Upper lobe of left lung (tissue), 6 donors: Measurements from ENCODE around the gene FRYL. TPM values are rescaled to one million over a fixed set of nuclear protein-coding genes. Genes with fewer than 3 reads are reported as not detected.

ENCODE experiments used
- ATAC-seq, 2 donors: fragments of 200-7000 bp; cut with Tn5 transposase; one replicate each; pipeline ENCODE4 v1.9.1; 2022; ENCODE audit warnings: mild to moderate bottlenecking in 2 of 2, moderate library complexity in 2 of 2; ENCODE audit not compliant: low FRiP score in 2 of 2
- DNase-seq, 2 donors: peaks; one replicate each; pipeline ENCODE4 v3.0.0-alpha.2; 2019 to 2020
- H3K27ac ChIP-seq, 4 donors: fragments of 200-600 bp; sonication (generic); one replicate each; pipeline ENCODE4 v1.5.1; 2016 to 2019
- H3K27me3 ChIP-seq, 4 donors: fragments of 200-600 bp; sonication (generic); one replicate each; pipeline ENCODE4 v1.5.1; 2017 to 2019
- H3K36me3 ChIP-seq, 4 donors: fragments of 200-600 bp; sonication (generic); one replicate each; pipeline ENCODE4 v1.5.1; 2016 to 2019
- H3K4me1 ChIP-seq, 4 donors: fragments of 200-600 bp; sonication (generic); one replicate each; pipeline ENCODE4 v1.5.1; 2018 to 2019
- H3K4me3 ChIP-seq, 4 donors: fragments of 200-600 bp; sonication (generic); one replicate each; pipeline ENCODE4 v1.5.1; 2017 to 2019; ENCODE audit warnings: mild to moderate bottlenecking in 2 of 4, moderate library complexity in 1 of 4
- H3K9me3 ChIP-seq, 4 donors: fragments of 200-600 bp; sonication (generic); one replicate each; pipeline ENCODE4 v1.5.1; 2018 to 2019
- CTCF ChIP-seq, 6 experiments: fragments of 450-650 bp in 4 of 6; fragments of 200-600 bp in 2 of 6; sonication (generic) in 2 of 6; IDR thresholded peaks; one replicate each; pipeline ENCODE4 v1.5.1; 2016 to 2019; ENCODE audit warnings: antibody characterized with exemption in 6 of 6
- EP300 ChIP-seq, 4 donors: sonication (generic); formaldehyde crosslinking; IDR thresholded peaks; one replicate each; pipeline ENCODE4 v1.5.1; 2017; ENCODE audit warnings: antibody characterized with exemption in 4 of 4, control low read depth in 2 of 4
- POLR2A ChIP-seq, 4 donors: fragments of 450-650 bp; IDR thresholded peaks; one replicate each; pipeline ENCODE4 v1.5.1; 2016 to 2017; ENCODE audit warnings: antibody characterized with exemption in 4 of 4, mild to moderate bottlenecking in 2 of 4
- POLR2AphosphoS5 ChIP-seq, 2 donors: sonication (generic); formaldehyde crosslinking; IDR thresholded peaks; one replicate each; pipeline ENCODE4 v1.5.1; 2017; ENCODE audit warnings: antibody characterized with exemption in 2 of 2
- WGBS, 2 donors: methylation state at CpG; one replicate each; pipeline ENCODE4 v1.1.5; 2017 to 2018; 5-methylcytosine and 5-hydroxymethylcytosine counted together
- total RNA-seq, 6 donors: library from RNA; depleted of rRNA in 4 of 6; stranded (reverse); fragments of >200 nt in 4 of 6; gene quantifications; one replicate each; pipeline versions ENCODE4 v1.1.0 to v1.2.1, GENCODE V29; 2016 to 2021
- donor health status: DM: no; HTN: no; CAD: no; lungs with moderate emphysema.
- donor health status: DM: no; HTN: yes; CAD: no; lungs with severe emphysema.

The FRYL gene
- total RNA-seq, 6 donors from 2014 or later = 48.6 to 96.9 (median 69.2) TPM

DNA sequence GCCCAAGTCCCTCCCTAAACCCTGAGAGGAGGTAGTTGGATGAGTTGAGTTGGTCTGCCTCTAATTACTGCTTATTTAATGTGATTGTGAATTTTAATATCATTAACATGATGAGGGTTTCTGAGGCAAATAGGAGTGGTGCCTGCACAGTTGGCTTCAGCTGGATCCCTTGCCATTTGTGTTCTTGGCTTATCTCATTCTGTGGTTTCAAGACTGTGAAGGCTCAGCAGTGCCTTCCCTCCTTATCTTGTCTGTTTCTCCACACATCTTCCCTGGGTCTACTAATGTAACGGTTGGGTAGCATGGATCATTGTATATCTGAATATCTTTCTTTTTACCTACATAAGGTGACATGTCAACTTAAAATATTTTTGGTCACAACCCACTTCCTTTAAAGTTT, 298.5 kb downstream of the FRYL start:
- Histone ChIP-seq H3K27me3 (peaks cover 3 to 22% (median 16%) of the 10 kb centered on the region in 4 donors), H3K4me1 (peaks cover 10 to 16% (median 11%) of the 10 kb centered on the region in 4 donors), H3K27ac (no peak overlapping the region), H3K9me3 (no peaks in the 10 kb centered on the region), H3K36me3 (no peaks in the 10 kb centered on the region), H3K4me3 (no peak overlapping the region)
- TF ChIP-seq CTCF (IDR thresholded peaks at IDR 0.05) (no peak), POLR2AphosphoS5 (IDR thresholded peaks at IDR 0.05) (no peak), EP300 (IDR thresholded peaks at IDR 0.05) (no peak), POLR2A (IDR thresholded peaks at IDR 0.05) (no peak)
- DNase-seq (no peak), ATAC-seq (no peak)
- WGBS, 2 donors = 84 to 94% methylated on average over 1 of the region's 1 CpG

- Histone ChIP-seq H3K36me3 (no peaks in the 10 kb centered on the region), H3K4me3 (no peak overlapping the region), H3K27ac (no peak overlapping the region), H3K4me1 (peaks cover 0 to 5% (median 3%) of the 10 kb centered on the region in 4 donors), H3K9me3 (no peaks in the 10 kb centered on the region), H3K27me3 (peaks cover 0 to 7% (median 3%) of the 10 kb centered on the region in 4 donors)
- 69 to 83% methylated on average over 2 of the region's 2 CpGs for WGBS, 2 donors
- no peak for ATAC-seq
- DNase-seq = no peak
- TF ChIP-seq CTCF (IDR thresholded peaks at IDR 0.05) (no peak), POLR2A (IDR thresholded peaks at IDR 0.05) (no peak), EP300 (IDR thresholded peaks at IDR 0.05) (no peak), POLR2AphosphoS5 (IDR thresholded peaks at IDR 0.05) (no peak)
These were observed 301.8 kb downstream of the FRYL start for GRCh38 chr4:48478273-48478672.

DNA sequence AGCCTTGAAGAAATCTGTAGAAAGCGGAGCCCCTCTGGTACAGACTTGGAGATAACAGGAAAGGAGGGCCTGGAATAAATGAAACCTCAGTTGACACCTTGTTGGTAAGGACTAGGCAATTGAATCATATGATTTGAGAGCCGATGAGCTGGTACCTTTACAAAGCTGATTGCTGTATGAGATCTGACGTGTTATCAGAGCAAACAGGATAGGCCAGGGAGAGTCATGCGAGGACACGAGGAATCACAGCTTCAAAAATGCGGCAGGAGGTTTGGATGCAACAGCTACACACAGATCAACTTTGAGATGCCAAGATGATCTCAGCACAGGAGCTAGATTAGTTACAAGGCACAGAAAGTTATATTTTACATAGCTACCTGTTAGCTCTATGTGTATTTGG, 304.3 kb downstream of the FRYL start:
- Histone ChIP-seq H3K4me3 (no peak overlapping the region), H3K36me3 (no peaks in the 10 kb centered on the region), H3K9me3 (no peaks in the 10 kb centered on the region), H3K27me3 (no peaks in the 10 kb centered on the region), H3K4me1 (no peaks in the 10 kb centered on the region), H3K27ac (no peak overlapping the region)
- no peak for TF ChIP-seq CTCF (IDR thresholded peaks at IDR 0.05)
- no peak for TF ChIP-seq POLR2A (IDR thresholded peaks at IDR 0.05)
- no peak for TF ChIP-seq EP300 (IDR thresholded peaks at IDR 0.05)
- TF ChIP-seq POLR2AphosphoS5 (IDR thresholded peaks at IDR 0.05) = no peak
- 91 to 94% methylated on average over 6 of the region's 6 CpGs for WGBS, 2 donors
- no peak for DNase-seq
- ATAC-seq = no peak

DNA sequence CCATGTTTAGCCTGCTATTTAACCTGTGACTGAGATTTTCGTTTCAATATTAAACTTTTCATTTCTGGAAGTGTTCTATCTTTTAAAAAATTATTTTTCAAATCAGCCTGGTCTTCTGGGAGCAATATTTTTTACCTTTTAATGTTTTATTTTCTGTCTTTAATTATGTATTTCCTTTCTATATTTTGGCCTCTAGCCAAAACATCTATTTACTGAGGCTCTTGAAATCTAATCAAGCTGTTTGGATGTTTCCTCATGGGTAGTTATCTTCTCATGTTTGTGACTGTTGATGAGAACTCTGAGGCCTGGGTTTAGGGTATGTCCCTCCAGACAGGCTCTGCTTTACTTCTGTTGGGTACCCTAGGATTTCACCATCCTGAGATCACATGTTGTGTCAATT, 307.3 kb downstream of the FRYL start:
- ATAC-seq = no peak
- H3K4me1 ChIP-seq = no peaks in the 10 kb centered on the region
- DNase-seq = no peak
- TF ChIP-seq CTCF (IDR thresholded peaks at IDR 0.05) = no peak
- WGBS, 2 donors = 84 to 89% methylated on average over 1 of the region's 1 CpG
- no peak overlapping the region for H3K4me3 ChIP-seq
- H3K9me3 ChIP-seq = no peaks in the 10 kb centered on the region
- H3K36me3 ChIP-seq = no peaks in the 10 kb centered on the region
- no peak overlapping the region for H3K27ac ChIP-seq
- no peaks in the 10 kb centered on the region for H3K27me3 ChIP-seq

- no peak overlapping the region for H3K27ac ChIP-seq
- no peaks in the 10 kb centered on the region for H3K4me1 ChIP-seq
- no peaks in the 10 kb centered on the region for H3K9me3 ChIP-seq
- no peak for TF ChIP-seq CTCF (IDR thresholded peaks at IDR 0.05)
- H3K4me3 ChIP-seq = no peak overlapping the region
- no peak for ATAC-seq
- WGBS, 2 donors = 47 to 48% methylated on average over 2 of the region's 2 CpGs
- DNase-seq = no peak
- no peaks in the 10 kb centered on the region for H3K27me3 ChIP-seq
- H3K36me3 ChIP-seq = no peaks in the 10 kb centered on the region
These were observed 309.5 kb downstream of the FRYL start for GRCh38 chr4:48470570-48470969.
